WERI-Rb-1 (cell line): ENCODE results near the gene KANSL1L.

Experiments used
- DNase-seq: peaks from one replicate; pipeline ENCODE4 v3.0.0-alpha.2; 2020
- H3K27ac ChIP-seq: fragments of 250-450 bp; sonication (Bioruptor Pico); 2 replicates; pipeline ENCODE4 v1.5.1; 2020; ENCODE audit warnings: mild to moderate bottlenecking, moderate library complexity
- H3K27me3 ChIP-seq: fragments of 250-450 bp; sonication (Bioruptor Pico); 2 replicates; pipeline ENCODE4 v1.5.1; 2021; ENCODE audit warnings: mild to moderate bottlenecking, low read depth, moderate library complexity; ENCODE audit not compliant: insufficient read depth, severe bottlenecking
- H3K36me3 ChIP-seq: fragments of 250-450 bp; sonication (Bioruptor Pico); 2 replicates; pipeline ENCODE4 v1.5.1; 2020; ENCODE audit warnings: mild to moderate bottlenecking, moderate library complexity
- H3K4me3 ChIP-seq: 2 replicates; pipeline ENCODE4 v1.5.1; 2011; ENCODE audit warnings: low read depth, mild to moderate bottlenecking, control low read depth, low read length
- H3K9me3 ChIP-seq: fragments of 250-450 bp; sonication (Bioruptor Pico); 2 replicates; pipeline ENCODE4 v1.5.1; 2021; ENCODE audit warnings: mild to moderate bottlenecking, moderate library complexity; ENCODE audit not compliant: severe bottlenecking
- TF ChIP-seq, protein P1 (sequence below): IDR thresholded peaks from 2 replicates; pipeline ENCODE4 v1.5.1; 2011; ENCODE audit warnings: low read depth, mild to moderate bottlenecking, control low read depth, inconsistent platforms, low read length

Gene KANSL1L

GRCh38 chr2:210113614-210114235, 57.5 kb downstream of the KANSL1L start:
- peaks cover 2% of the 10 kb centered on the region for H3K9me3 ChIP-seq
- no peak overlapping the region for H3K4me3 ChIP-seq
- no peaks in the 10 kb centered on the region for H3K27me3 ChIP-seq
- DNase-seq = no peak
- no peaks in the 10 kb centered on the region; the same call in 1 of the 2 replicates for H3K36me3 ChIP-seq
- no peak overlapping the region for H3K27ac ChIP-seq
- TF ChIP-seq, protein P1, sequence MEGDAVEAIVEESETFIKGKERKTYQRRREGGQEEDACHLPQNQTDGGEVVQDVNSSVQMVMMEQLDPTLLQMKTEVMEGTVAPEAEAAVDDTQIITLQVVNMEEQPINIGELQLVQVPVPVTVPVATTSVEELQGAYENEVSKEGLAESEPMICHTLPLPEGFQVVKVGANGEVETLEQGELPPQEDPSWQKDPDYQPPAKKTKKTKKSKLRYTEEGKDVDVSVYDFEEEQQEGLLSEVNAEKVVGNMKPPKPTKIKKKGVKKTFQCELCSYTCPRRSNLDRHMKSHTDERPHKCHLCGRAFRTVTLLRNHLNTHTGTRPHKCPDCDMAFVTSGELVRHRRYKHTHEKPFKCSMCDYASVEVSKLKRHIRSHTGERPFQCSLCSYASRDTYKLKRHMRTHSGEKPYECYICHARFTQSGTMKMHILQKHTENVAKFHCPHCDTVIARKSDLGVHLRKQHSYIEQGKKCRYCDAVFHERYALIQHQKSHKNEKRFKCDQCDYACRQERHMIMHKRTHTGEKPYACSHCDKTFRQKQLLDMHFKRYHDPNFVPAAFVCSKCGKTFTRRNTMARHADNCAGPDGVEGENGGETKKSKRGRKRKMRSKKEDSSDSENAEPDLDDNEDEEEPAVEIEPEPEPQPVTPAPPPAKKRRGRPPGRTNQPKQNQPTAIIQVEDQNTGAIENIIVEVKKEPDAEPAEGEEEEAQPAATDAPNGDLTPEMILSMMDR = no peak

DNA sequence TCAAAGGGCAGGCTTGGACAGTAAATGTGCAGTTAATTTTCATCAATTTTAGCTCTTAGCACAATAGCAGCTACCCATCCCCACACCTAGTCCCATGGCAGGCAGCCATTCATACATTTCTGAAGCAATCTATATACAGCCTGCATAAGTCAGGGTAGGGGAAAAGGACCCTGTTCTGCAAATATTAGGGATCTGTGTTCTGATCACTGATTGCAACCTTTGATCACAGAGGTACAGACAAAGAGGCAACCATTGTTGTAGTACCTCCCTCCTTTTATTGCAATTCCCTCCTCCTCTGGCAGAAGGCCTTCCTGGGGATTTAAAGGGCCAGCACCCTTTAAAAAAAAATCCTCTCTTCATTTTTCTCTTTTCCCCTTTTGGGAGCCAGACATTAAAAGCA, 58.3 kb downstream of the KANSL1L start:
- Histone ChIP-seq H3K27ac (no peak overlapping the region), H3K9me3 (peaks cover 2% of the 10 kb centered on the region), H3K36me3 (no peaks in the 10 kb centered on the region; the same call in 1 of the 2 replicates), H3K4me3 (no peak overlapping the region), H3K27me3 (no peaks in the 10 kb centered on the region)
- no peak for DNase-seq
- TF ChIP-seq, protein P1 = no peak

GRCh38 chr2:210099940-210100339, 71.3 kb downstream of the KANSL1L start:
- no peak for DNase-seq
- TF ChIP-seq, protein P1 = no peak
- Histone ChIP-seq H3K27ac (no peak overlapping the region), H3K36me3 (no peaks in the 10 kb centered on the region), H3K4me3 (no peak overlapping the region), H3K27me3 (no peaks in the 10 kb centered on the region), H3K9me3 (no peaks in the 10 kb centered on the region)

- H3K27ac ChIP-seq = no peak overlapping the region
- no peaks in the 10 kb centered on the region for H3K27me3 ChIP-seq
- H3K9me3 ChIP-seq = no peaks in the 10 kb centered on the region
- TF ChIP-seq, protein P1 = no peak
- no peaks in the 10 kb centered on the region for H3K36me3 ChIP-seq
- no peak for DNase-seq
- H3K4me3 ChIP-seq = no peak overlapping the region
Measured at GRCh38 chr2:210094787-210095186, 76.4 kb downstream of the KANSL1L start.

DNA sequence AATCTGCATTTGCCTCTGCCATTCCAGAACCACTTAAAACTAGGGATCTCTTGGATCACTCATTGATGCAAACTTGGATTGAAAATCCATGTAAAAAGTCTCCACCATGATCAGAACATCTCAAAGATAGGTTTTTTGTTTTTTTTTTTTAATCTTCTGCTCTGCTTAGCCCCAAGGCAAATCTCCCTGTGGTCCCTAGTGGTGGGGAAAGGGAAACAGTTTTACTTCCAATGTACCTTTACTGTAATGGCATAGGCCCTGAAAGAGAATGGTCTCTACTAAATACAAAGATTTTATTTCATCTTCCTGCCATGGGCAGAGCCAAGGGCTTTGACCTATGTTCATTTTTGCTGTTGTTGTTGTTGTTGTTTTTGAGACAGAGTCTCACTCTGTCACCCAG, 78.4 kb downstream of the KANSL1L start:
- Histone ChIP-seq H3K27me3 (no peaks in the 10 kb centered on the region), H3K36me3 (no peaks in the 10 kb centered on the region), H3K9me3 (no peaks in the 10 kb centered on the region), H3K4me3 (no peak overlapping the region), H3K27ac (no peak overlapping the region)
- DNase-seq = no peak
- TF ChIP-seq, protein P1 = no peak

DNA sequence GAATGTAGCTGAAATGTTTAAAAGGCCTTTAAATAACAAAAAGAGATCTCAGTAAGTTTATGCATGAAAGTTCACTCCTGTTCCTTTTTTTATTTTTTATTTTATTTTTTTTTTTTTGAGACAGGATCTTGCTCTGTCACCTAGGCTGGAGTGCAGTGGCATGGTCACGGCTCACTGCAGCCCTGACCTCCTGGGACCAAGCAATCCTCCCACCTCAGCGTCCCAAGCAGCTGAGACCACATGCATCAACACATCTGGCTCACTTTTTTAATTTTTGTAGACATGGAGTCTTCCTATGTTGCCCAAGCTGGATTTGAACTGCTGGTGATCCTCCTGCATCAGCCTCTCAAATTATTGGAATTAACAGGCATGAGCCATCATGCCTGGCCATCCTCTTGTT, 84.3 kb downstream of the KANSL1L start:
- Histone ChIP-seq H3K36me3 (no peaks in the 10 kb centered on the region), H3K9me3 (no peaks in the 10 kb centered on the region), H3K4me3 (no peak overlapping the region), H3K27ac (no peak overlapping the region), H3K27me3 (no peaks in the 10 kb centered on the region)
- TF ChIP-seq, protein P1 = no peak
- no peak for DNase-seq
